ENCODE results near the gene FLYWCH1.

FLYWCH1 gene

GRCh38 chr16:2899564-2900072 is 12.1 kb upstream of the FLYWCH1 start:
- Histone ChIP-seq H3K79me2 (ENCODE audit: insufficient read depth, low read length) (no peaks in the 10 kb centered on the region), H3K4me1 (ENCODE audit: insufficient read depth, low read length) (no peaks in the 10 kb centered on the region), H3K27me3 (ENCODE audit: insufficient read depth, low read length, poor library complexity) (no peaks in the 10 kb centered on the region), H2AFZ (ENCODE audit: low read depth, low read length) (no peak overlapping the region), H3K36me3 (ENCODE audit: insufficient read depth, low read length) (peaks cover 33% of the 10 kb centered on the region), H3K4me3 (ENCODE audit: low read depth in 1 of 2, low read length in 2 of 2) (no peak overlapping the region), H3K9me3 (ENCODE audit: insufficient read depth, low read length, severe bottlenecking) (no peaks in the 10 kb centered on the region), H3K4me2 (ENCODE audit: insufficient read depth, low read length) (no peak overlapping the region), H4K20me1 (ENCODE audit: insufficient read depth, low read length) (0 out of 2 replicates have a peak, but pooled peaks cover 4% of the 10 kb centered on the region), H3K9ac (ENCODE audit: low read depth, low read length) (no peak overlapping the region), H3K27ac (ENCODE audit: low read length) (no peak overlapping the region)
- TF ChIP-seq EZH2 (IDR thresholded peaks at IDR 0.05; ENCODE audit: borderline replicate concordance, low read depth, low read length, severe bottlenecking) (no peak), CTCF (IDR thresholded peaks at IDR 0.05; ENCODE audit: borderline replicate concordance, extremely low read depth, low read length, poor library complexity, severe bottlenecking) (no peak)
- no peak for ATAC-seq (ENCODE audit: insufficient read depth, low read depth)
- DNase-seq, result no peak

DNA sequence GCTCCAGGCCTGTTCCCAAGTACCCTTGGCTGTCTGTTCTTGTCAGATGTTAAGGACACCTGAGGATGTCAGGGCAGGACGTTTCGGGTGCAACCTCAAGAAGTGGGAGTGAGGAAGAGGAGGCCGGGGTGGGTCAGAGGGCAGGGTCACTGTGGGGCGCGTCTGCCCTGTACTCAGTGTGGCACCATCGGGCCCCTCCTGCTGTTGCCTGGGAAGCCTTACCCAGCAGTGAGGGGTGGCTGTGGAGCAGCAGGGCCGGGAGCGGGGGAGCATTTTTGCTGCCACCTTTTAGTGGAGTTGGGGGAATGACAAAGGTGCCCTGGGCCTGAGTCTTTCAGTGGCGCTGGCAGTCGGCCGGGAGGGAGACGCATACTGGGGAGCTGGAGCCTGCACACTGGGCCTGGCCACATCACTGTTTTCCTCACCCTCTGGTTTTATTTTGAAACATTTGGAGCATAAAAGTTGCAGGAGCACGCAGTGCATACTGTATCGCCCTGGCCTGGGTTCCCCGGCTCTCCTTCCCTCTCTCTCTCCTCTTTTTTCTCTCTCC is 11.1 kb upstream of the FLYWCH1 start:
- Histone ChIP-seq H3K79me2 (ENCODE audit: insufficient read depth, low read length) (no peaks in the 10 kb centered on the region), H3K27me3 (ENCODE audit: insufficient read depth, low read length, poor library complexity) (no peaks in the 10 kb centered on the region), H2AFZ (ENCODE audit: low read depth, low read length) (no peak overlapping the region), H3K4me3 (ENCODE audit: low read depth in 1 of 2, low read length in 2 of 2) (no peak overlapping the region), H3K9me3 (ENCODE audit: insufficient read depth, low read length, severe bottlenecking) (no peaks in the 10 kb centered on the region), H3K27ac (ENCODE audit: low read length) (no peak overlapping the region), H4K20me1 (ENCODE audit: insufficient read depth, low read length) (0 out of 2 replicates have a peak, but pooled peaks cover 4% of the 10 kb centered on the region), H3K9ac (ENCODE audit: low read depth, low read length) (no peak overlapping the region), H3K4me1 (ENCODE audit: insufficient read depth, low read length) (no peaks in the 10 kb centered on the region), H3K4me2 (ENCODE audit: insufficient read depth, low read length) (no peak overlapping the region), H3K36me3 (ENCODE audit: insufficient read depth, low read length) (peaks cover 31% of the 10 kb centered on the region)
- no peak for ATAC-seq (ENCODE audit: insufficient read depth, low read depth)
- DNase-seq, result no peak
- TF ChIP-seq CTCF (IDR thresholded peaks at IDR 0.05; ENCODE audit: borderline replicate concordance, extremely low read depth, low read length, poor library complexity, severe bottlenecking), result no peak

GRCh38 chr16:2902337-2903130 is 9.2 kb upstream of the FLYWCH1 start:
- no peak for TF ChIP-seq EZH2 (IDR thresholded peaks at IDR 0.05; ENCODE audit: borderline replicate concordance, low read depth, low read length, severe bottlenecking)
- H3K36me3 ChIP-seq (ENCODE audit: insufficient read depth, low read length), result peaks cover 13% of the 10 kb centered on the region
- no peak for DNase-seq
- no peaks in the 10 kb centered on the region for H3K9me3 ChIP-seq (ENCODE audit: insufficient read depth, low read length, severe bottlenecking)
- H2AFZ ChIP-seq (ENCODE audit: low read depth, low read length), result no peak overlapping the region
- ATAC-seq (ENCODE audit: insufficient read depth, low read depth), result no peak
- H3K4me2 ChIP-seq (ENCODE audit: insufficient read depth, low read length), result no peak overlapping the region
- no peak overlapping the region for H3K27ac ChIP-seq (ENCODE audit: low read length)
- H4K20me1 ChIP-seq (ENCODE audit: insufficient read depth, low read length), result no peaks in the 10 kb centered on the region
- 0 out of 2 replicates have a peak, but pooled peaks cover 2% of the 10 kb centered on the region for H3K4me1 ChIP-seq (ENCODE audit: insufficient read depth, low read length)
- H3K27me3 ChIP-seq (ENCODE audit: insufficient read depth, low read length, poor library complexity), result no peaks in the 10 kb centered on the region
- no peaks in the 10 kb centered on the region for H3K79me2 ChIP-seq (ENCODE audit: insufficient read depth, low read length)
- no peak overlapping the region for H3K4me3 ChIP-seq (ENCODE audit: low read depth in 1 of 2, low read length in 2 of 2)
- H3K9ac ChIP-seq (ENCODE audit: low read depth, low read length), result no peak overlapping the region

All from DND-41 (cell line).